Measurements from ENCODE around the gene PSMB5.

The PSMB5 gene

DNA sequence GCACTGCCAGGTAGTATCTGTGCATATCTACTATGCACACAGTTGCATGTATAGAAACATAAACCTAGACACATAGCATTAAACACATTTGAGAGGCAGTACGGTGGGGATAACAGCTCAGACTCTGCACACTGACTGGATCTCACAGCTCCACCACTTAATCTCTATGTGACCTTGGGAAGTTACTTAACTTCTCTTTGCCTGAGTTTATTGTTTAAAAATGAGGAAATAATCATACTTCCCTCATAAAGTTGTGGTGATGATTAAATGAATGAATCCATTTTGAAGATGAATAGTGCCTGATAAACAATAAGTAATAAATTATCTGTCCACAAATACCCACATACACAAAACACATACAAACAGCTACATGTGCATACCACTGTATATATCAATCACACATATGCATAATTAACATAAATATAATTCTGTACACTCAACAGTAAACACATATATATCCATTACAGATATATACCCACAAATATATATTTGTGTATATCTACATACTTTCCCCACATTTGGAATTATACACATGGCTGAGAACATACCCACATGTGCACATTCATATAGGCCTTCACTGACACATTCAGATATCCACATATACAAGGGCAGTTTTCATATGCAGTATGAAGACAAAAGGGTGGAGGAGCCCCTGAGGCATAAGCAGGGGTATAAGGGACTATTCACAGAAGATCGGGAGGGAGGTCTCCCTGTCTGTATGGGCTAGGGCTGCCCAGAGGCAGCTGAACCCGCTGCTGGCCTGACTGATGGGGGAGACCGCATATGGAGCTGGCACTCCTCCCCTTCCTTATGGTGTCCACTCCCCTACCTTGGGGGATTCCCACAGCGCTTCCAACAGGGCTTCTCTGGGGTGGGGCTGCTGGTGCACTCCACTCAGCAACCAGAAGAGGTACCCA lies 16.7 kb upstream of the PSMB5 start:
- H3K4me3 ChIP-seq (ENCODE audit: low read depth, low read length), result no peak overlapping the region
- DNase-seq (ENCODE audit: low read depth), result no peak
- TF ChIP-seq, protein P1, sequence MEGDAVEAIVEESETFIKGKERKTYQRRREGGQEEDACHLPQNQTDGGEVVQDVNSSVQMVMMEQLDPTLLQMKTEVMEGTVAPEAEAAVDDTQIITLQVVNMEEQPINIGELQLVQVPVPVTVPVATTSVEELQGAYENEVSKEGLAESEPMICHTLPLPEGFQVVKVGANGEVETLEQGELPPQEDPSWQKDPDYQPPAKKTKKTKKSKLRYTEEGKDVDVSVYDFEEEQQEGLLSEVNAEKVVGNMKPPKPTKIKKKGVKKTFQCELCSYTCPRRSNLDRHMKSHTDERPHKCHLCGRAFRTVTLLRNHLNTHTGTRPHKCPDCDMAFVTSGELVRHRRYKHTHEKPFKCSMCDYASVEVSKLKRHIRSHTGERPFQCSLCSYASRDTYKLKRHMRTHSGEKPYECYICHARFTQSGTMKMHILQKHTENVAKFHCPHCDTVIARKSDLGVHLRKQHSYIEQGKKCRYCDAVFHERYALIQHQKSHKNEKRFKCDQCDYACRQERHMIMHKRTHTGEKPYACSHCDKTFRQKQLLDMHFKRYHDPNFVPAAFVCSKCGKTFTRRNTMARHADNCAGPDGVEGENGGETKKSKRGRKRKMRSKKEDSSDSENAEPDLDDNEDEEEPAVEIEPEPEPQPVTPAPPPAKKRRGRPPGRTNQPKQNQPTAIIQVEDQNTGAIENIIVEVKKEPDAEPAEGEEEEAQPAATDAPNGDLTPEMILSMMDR (conservative IDR thresholded peaks at IDR 0.05; ENCODE audit: low read depth, low read length), result no peak

GRCh38 chr14:23049011-23049410 lies 14.3 kb upstream of the PSMB5 start:
- DNase-seq (ENCODE audit: low read depth), result no peak

DNA sequence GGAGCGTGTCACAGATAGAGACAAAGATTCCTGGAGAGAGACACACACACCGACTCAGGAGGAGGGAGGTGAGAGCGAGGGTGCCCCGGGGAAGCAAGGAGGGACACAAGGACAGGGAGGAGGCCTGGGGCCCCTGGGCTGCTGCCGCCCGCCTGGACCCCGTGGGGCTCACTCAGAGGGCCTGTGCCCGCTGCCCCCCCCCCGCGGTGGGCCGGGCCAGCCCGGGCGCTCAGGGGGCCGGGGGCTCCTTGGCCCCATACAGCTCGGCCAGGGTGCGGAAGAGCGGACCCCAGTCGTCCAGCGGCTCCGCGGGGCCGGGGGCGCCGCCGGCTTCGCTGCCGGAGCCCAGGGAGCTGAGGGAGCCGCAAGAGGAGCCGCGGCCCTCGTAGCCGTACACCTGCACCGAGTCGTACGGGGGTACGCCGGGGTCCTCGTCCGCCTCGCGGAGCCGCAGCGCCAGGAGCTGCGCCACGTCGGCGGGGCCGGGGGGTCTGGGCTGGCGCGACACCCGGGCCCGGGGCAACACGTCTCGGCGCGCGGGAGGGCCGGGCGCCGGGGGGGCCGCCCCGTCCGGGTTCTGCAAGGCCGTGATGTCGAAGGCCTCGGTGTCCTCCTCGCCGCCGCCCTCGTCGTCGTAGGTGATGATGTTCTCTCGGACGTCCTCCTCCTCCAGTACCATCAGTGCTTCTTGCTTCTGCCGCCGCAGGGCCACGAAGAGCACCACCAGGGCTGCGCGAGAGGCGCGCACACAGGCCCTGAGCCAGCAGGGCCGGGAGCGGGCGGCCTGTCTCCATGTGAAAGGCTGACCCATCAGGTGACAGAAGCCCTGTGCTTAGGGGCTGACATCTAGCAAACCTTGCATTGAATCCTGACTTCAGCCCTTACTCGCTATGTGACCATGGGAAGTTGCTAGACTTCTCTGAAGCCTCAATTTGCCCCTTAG lies 13.3 kb upstream of the PSMB5 start:
- TF ChIP-seq, protein P1 (conservative IDR thresholded peaks at IDR 0.05; ENCODE audit: low read depth, low read length), result no peak
- H3K4me3 ChIP-seq (ENCODE audit: low read depth, low read length), result no peak overlapping the region
- no peak for DNase-seq (ENCODE audit: low read depth)

More at GRCh38 chr14:23049011-23049410, 14.3 kb upstream of the PSMB5 start:
- H3K4me3 ChIP-seq (ENCODE audit: low read depth, low read length), result no peak overlapping the region
- TF ChIP-seq, protein P1 (conservative IDR thresholded peaks at IDR 0.05; ENCODE audit: low read depth, low read length), result no peak

GRCh38 chr14:23047034-23047634 lies 12.4 kb upstream of the PSMB5 start:
- TF ChIP-seq, protein P1 (conservative IDR thresholded peaks at IDR 0.05; ENCODE audit: low read depth, low read length), result no peak
- peak; percentile 47 for DNase-seq (ENCODE audit: low read depth)
- H3K4me3 ChIP-seq (ENCODE audit: low read depth, low read length), result no peak overlapping the region

GRCh38 chr14:23045419-23046357 lies 11.0 kb upstream of the PSMB5 start:
- no peak for DNase-seq (ENCODE audit: low read depth)
- TF ChIP-seq, protein P1 (conservative IDR thresholded peaks at IDR 0.05; ENCODE audit: low read depth, low read length), result no peak
- H3K4me3 ChIP-seq (ENCODE audit: low read depth, low read length), result no peak overlapping the region

DNA sequence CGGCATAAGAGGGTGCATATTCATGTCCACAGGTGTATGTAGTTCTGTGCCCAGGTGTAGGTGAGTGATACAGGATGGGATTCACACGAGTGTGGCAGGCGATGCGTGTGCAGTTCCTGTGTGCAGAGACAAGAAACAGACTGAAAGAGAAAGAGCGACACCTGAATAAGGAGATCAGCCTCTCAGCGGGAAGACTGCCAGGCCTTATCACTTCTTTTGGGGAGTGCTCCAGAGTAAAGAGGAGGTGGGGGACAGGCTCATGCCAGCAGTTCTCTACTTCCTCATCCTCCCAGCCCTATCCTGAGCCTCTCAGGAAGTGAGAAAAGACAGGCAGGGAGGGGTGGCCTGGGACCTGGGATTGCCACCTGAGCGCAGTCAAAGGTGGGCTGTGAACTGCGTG lies 10.1 kb upstream of the PSMB5 start:
- TF ChIP-seq, protein P1 (conservative IDR thresholded peaks at IDR 0.05; ENCODE audit: low read depth, low read length), result no peak
- no peak for DNase-seq (ENCODE audit: low read depth)
- no peak overlapping the region for H3K4me3 ChIP-seq (ENCODE audit: low read depth, low read length)
